Spleen (tissue), 11 donors: ENCODE data around the gene NKX2-2. TPM values are rescaled to one million over a fixed set of nuclear protein-coding genes. Genes with fewer than 3 reads are reported as not detected.

Experiments used
- DNase-seq: peaks from one replicate; pipeline ENCODE4 v3.0.0-alpha.2; 2020
- H3K27ac ChIP-seq, 8 donors: fragments of 200-600 bp; sonication (generic) in 7 of 8; 1 replicate in 4 of 8; 2 replicates in 4 of 8; pipeline versions ENCODE4 v1.5.0 to v1.8.0; 2016 to 2021; ENCODE audit warnings: inconsistent platforms in 4 of 8, mild to moderate bottlenecking in 4 of 8, moderate library complexity in 1 of 8
- H3K27me3 ChIP-seq, 7 donors: fragments of 200-600 bp; sonication (generic) in 6 of 7; replicated peaks in 1 of 7; 1 replicate in 4 of 7; 2 replicates in 3 of 7; pipeline versions ENCODE4 v1.5.0 to v1.8.0; 2016 to 2021; ENCODE audit warnings: inconsistent platforms in 3 of 7, mild to moderate bottlenecking in 1 of 7
- H3K36me3 ChIP-seq, 6 donors: fragments of 200-600 bp; sonication (generic) in 5 of 6; 1 replicate in 4 of 6; 2 replicates in 2 of 6; pipeline versions ENCODE4 v1.5.0 to v1.8.0; 2016 to 2021; ENCODE audit warnings: inconsistent platforms in 2 of 6
- H3K4me1 ChIP-seq, 6 donors: fragments of 200-600 bp; sonication (generic) in 5 of 6; 1 replicate in 3 of 6; 2 replicates in 3 of 6; pipeline versions ENCODE4 v1.5.0 to v1.8.0; 2016 to 2021; ENCODE audit warnings: inconsistent platforms in 3 of 6
- H3K4me3 ChIP-seq, 8 donors: fragments of 200-600 bp; sonication (generic) in 7 of 8; 1 replicate in 4 of 8; 2 replicates in 4 of 8; pipeline versions ENCODE4 v1.5.0 to v1.8.0; 2016 to 2021; ENCODE audit warnings: inconsistent platforms in 4 of 8, mild to moderate bottlenecking in 4 of 8, moderate library complexity in 2 of 8
- H3K9me3 ChIP-seq, 8 donors: fragments of 200-600 bp; sonication (generic) in 7 of 8; 1 replicate in 4 of 8; 2 replicates in 4 of 8; pipeline versions ENCODE4 v1.5.0 to v1.8.0; 2016 to 2021; ENCODE audit warnings: inconsistent platforms in 4 of 8
- POLR2A ChIP-seq, 3 donors: fragments of 450-650 bp; IDR thresholded peaks; one replicate each; pipeline ENCODE4 v1.5.1; 2017; ENCODE audit warnings: antibody characterized with exemption in 3 of 3, mild to moderate bottlenecking in 1 of 3
- POLR2AphosphoS5 ChIP-seq, 3 donors: sonication (generic); formaldehyde crosslinking; IDR thresholded peaks; one replicate each; pipeline ENCODE4 v1.5.1; 2017; ENCODE audit warnings: antibody characterized with exemption in 3 of 3
- WGBS, 5 donors: extraction: QIAGEN DNeasy Blood & Tissue Kit in 3 of 5; methylation state at CpG; one replicate each; pipeline versions ENCODE4 v1.1.5 to v1.1.7; 2013 to 2018; 5-methylcytosine and 5-hydroxymethylcytosine counted together
- intact Hi-C: fragments of 100-400 bp; cut with DNase I; formaldehyde crosslinking; loops from one replicate; pipeline ENCODE4 v1.15.0; 2023; ENCODE audit warnings: low total_unique reads
- polyA plus RNA-seq, 3 donors: library from polyadenylated mRNA; stranded (reverse); fragments of 200-250 nt; gene quantifications; one replicate each; pipeline ENCODE4 v1.2.1, GENCODE V29; 2013
- total RNA-seq, 7 donors: library from RNA; depleted of rRNA in 3 of 7; stranded (reverse); fragments of >200 nt in 3 of 7; fragmentation: NEBNext Ultra II Directional in 4 of 7; extraction: Animal tissue kit (Norgen Biotek cat#: 25700) in 4 of 7; gene quantifications; one replicate each; pipeline versions ENCODE4 v1.1.0 to v1.2.1, GENCODE V29; 2016 to 2021
- TF ChIP-seq, protein P1 (sequence below), 11 experiments: fragments of 200-600 bp in 7 of 11; fragments of 450-650 bp in 4 of 11; sonication (generic) in 4 of 11; IDR thresholded peaks in 8 of 11; conservative IDR thresholded peaks in 3 of 11; 1 replicate in 7 of 11; 2 replicates in 4 of 11; pipeline versions ENCODE4 v1.4.0 to v1.8.0; 2016 to 2021; ENCODE audit warnings: antibody characterized with exemption in 11 of 11, inconsistent platforms in 4 of 11, mild to moderate bottlenecking in 1 of 11
- donor health status: healthy with polysubstance abuse.
- donor health status: DM: no; HTN: no; CAD: no; lungs with moderate emphysema.
- donor health status: DM: no; HTN: no; CAD: no.
- donor health status: Bipolar disorder and iron deficiency.
- donor health status: healthy.
- donor health status: DM: no; HTN: no; CAD: no.
- donor health status: DM: yes; HTN: yes; CAD: no.

The NKX2-2 gene
- total and polyA plus RNA-seq, 10 donors: 0.03 TPM; not detected in 9

GRCh38 chr20:21519136-21519584, 5.3 kb upstream of the NKX2-2 start:
- Histone ChIP-seq H3K36me3 (no peaks in the 10 kb centered on the region), H3K4me3 (no peak overlapping the region), H3K27me3 (peaks cover 18 to 100% (median 100%) of the 10 kb centered on the region in 7 donors), H3K9me3 (no peaks in the 10 kb centered on the region), H3K4me1 (peaks cover 0 to 68% (median 37%) of the 10 kb centered on the region in 6 donors), H3K27ac (no peak overlapping the region)
- TF ChIP-seq, protein P1, sequence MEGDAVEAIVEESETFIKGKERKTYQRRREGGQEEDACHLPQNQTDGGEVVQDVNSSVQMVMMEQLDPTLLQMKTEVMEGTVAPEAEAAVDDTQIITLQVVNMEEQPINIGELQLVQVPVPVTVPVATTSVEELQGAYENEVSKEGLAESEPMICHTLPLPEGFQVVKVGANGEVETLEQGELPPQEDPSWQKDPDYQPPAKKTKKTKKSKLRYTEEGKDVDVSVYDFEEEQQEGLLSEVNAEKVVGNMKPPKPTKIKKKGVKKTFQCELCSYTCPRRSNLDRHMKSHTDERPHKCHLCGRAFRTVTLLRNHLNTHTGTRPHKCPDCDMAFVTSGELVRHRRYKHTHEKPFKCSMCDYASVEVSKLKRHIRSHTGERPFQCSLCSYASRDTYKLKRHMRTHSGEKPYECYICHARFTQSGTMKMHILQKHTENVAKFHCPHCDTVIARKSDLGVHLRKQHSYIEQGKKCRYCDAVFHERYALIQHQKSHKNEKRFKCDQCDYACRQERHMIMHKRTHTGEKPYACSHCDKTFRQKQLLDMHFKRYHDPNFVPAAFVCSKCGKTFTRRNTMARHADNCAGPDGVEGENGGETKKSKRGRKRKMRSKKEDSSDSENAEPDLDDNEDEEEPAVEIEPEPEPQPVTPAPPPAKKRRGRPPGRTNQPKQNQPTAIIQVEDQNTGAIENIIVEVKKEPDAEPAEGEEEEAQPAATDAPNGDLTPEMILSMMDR (IDR thresholded peaks at IDR 0.05 in 8 of 11, conservative IDR thresholded peaks at IDR 0.05 in 3 of 11): no peak
- no peak for DNase-seq
- 3 to 6% (median 4%) methylated on average over 14 of the region's 14 CpGs for WGBS, 5 donors
- intact Hi-C loops: no loop called here

GRCh38 chr20:21518292-21518991, 4.6 kb upstream of the NKX2-2 start:
- H3K4me1 ChIP-seq: peaks cover under 1 to 74% (median 44%) of the 10 kb centered on the region in 6 donors
- H3K4me3 ChIP-seq: no peak overlapping the region
- intact Hi-C loops: no loop called here
- WGBS, 5 donors: 4 to 11% (median 6%) methylated on average over 30 to 37 of the region's 37 CpGs
- H3K27me3 ChIP-seq: peaks cover 18 to 100% (median 100%) of the 10 kb centered on the region in 7 donors
- no peak for TF ChIP-seq POLR2AphosphoS5 (IDR thresholded peaks at IDR 0.05)
- TF ChIP-seq, protein P1 (IDR thresholded peaks at IDR 0.05 in 8 of 11, conservative IDR thresholded peaks at IDR 0.05 in 3 of 11): no peak
- no peak overlapping the region for H3K27ac ChIP-seq
- H3K36me3 ChIP-seq: no peaks in the 10 kb centered on the region
- no peaks in the 10 kb centered on the region for H3K9me3 ChIP-seq
- DNase-seq: no peak

- Histone ChIP-seq H3K27ac (no peak overlapping the region), H3K36me3 (no peaks in the 10 kb centered on the region), H3K4me1 (peaks cover 7 to 74% (median 48%) of the 10 kb centered on the region in 6 donors), H3K27me3 (peaks cover 15 to 100% (median 100%) of the 10 kb centered on the region in 7 donors), H3K4me3 (peak overlapping the region in 1 of 8 donors; percentile 31), H3K9me3 (no peaks in the 10 kb centered on the region)
- WGBS, 5 donors: 4 to 11% (median 5%) methylated on average over 29 to 32 of the region's 32 CpGs
- intact Hi-C loops: no loop called here
- TF ChIP-seq, protein P1 (IDR thresholded peaks at IDR 0.05 in 8 of 11, conservative IDR thresholded peaks at IDR 0.05 in 3 of 11): no peak
- TF ChIP-seq POLR2A (IDR thresholded peaks at IDR 0.05): no peak
- no peak for TF ChIP-seq POLR2AphosphoS5 (IDR thresholded peaks at IDR 0.05)
- DNase-seq: no peak
These were observed 3.9 kb upstream of the NKX2-2 start for GRCh38 chr20:21517566-21518277.
